ENCODE data around the gene KLHL26.

KLHL26 gene

DNA sequence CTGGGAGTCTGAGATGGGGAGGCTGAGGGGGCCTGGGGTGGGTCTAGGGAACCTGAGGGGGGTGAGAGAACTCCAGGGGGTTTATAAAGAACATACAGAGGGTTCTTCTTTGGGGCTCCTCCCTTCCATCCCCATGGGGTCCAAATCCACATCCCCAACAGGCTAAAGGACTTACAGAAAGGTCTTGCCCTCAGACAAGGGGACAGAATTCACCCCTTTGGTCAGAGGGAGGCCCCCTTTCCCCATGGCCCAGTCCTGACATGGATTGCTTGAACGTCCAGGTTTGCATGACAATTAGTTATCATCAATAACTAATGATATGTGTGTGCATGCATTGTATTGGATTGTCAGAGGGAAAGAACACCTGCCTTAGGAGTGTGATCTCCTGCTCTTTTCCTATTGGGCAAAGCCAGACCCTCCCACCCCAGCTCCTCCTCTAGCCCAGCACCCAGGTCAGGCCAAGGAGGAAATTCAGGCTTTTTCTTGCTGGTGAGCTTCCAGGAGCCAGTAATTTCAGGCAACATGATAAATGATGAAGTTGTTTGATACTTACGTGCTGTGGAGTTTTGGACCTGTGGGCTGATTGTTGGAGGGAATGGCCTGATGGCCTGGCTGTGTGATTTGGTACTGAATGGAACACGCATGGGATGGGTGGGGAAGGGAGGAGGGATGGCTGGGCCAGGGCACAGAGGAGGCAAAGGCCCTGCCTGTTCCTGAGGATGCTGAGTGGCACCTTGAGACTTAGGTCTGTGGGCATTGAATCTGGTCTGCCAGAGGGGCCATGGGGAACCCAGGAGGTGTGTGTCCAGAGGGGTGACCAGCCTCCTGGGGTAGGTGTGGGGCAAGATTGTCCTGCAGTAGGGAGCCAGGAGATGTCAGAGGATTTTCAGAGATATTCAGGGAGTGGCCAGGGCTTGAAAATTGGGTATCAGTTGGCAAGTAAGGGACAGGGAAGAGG lies 1.1 kb downstream of the KLHL26 start:
- intact Hi-C loops (cut with DNase I), result no loop called here
- DNase-seq, result peak in 20 of 42 donors; percentile 39 to 80 (median 58)

DNA sequence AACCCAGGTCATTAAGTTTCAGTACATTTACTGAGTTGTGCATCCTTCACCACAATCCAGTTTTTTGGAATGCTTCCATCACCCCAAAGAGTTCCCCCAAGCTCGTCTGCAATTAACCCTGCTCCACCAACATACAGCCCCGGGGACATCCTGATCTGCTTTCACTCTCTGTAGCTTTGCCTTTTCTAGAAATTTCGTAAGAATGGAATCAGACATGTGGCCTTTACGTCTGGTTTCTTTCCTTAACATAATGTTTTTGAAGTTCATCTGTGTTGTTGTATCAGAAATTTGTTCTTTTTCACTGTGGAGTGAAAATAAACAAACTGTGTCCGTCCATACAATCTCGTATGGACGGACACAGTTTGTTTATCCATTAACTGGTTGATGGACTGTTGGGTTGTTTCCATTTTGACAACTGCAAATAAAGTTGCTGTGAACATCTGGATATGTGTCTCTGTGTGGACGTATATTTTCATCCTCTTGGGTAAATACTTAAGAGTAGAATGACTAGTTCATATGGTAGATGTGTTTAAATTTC lies 2.9 kb downstream of the KLHL26 start:
- intact Hi-C loops (cut with DNase I), result no loop called here
- DNase-seq, result no peak

DNA sequence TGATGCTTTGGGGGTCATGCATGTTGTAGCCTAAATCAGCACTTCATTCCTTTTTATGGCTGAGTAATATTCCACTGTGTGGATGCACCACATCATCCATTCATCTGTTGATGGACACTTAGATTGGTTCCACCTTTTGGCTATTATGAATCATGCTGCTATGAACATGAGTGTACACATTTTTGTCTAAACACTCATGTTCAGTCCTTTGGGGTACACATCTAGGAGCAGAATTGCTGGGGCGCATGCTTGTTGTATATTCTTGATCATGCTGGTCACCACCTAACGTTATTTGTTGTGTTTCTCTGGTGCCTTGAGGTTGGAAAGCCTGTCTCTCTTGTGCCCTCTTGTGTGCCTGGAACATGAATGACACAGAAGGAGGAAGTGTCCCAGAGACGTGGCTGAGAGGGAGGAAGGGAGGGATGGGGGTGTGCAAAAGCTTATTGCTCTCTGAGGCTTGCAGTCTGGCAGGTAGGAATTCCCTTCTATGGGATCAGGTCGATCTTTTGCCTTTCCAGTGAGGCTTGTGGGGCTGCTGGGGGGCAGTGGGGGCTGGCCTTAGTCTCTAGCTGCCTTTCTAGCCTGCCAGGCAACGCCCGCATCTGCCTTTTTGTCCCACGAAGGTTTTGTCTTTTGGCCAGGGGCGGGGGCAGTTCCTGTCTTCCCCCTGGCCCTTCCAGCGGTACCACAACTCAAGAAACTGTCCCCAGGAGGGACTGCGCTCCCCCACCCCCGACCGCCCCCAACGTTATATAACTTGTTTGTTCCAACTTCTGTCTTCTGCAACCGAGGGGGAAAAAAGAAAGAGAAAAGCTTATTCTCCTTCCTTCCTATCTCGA lies 7.6 kb downstream of the KLHL26 start:
- peak in 38 of 42 donors; percentile 39 to 91 (median 66) for DNase-seq
- intact Hi-C loops (cut with DNase I), result no loop called here

DNA sequence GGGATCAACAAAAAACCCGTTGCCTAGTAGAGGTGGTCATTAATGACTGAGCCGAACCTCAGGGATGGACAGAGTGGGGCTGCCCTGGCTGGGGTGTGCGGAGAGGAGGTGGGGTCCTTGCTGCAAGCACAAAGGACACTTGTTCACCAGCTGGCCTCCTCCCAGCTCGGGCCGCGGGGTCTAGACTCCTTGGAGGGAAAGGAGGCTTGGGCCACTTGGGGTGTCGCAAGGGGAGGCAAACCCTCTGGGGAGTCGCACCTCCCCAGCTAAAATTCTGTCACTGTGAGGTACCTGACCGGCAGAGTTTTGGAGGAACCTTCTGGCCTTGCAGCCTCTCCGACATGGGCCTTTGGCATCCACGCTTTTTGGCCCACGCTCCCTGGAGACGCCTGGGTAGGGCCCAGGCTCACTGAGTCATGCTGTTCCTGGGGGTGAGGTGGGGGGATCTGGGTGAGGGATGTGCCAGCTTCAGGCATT lies 8.2 kb downstream of the KLHL26 start:
- intact Hi-C loops (cut with DNase I), result no loop called here
- peak; percentile 45 to 95 (median 80) for DNase-seq

DNA sequence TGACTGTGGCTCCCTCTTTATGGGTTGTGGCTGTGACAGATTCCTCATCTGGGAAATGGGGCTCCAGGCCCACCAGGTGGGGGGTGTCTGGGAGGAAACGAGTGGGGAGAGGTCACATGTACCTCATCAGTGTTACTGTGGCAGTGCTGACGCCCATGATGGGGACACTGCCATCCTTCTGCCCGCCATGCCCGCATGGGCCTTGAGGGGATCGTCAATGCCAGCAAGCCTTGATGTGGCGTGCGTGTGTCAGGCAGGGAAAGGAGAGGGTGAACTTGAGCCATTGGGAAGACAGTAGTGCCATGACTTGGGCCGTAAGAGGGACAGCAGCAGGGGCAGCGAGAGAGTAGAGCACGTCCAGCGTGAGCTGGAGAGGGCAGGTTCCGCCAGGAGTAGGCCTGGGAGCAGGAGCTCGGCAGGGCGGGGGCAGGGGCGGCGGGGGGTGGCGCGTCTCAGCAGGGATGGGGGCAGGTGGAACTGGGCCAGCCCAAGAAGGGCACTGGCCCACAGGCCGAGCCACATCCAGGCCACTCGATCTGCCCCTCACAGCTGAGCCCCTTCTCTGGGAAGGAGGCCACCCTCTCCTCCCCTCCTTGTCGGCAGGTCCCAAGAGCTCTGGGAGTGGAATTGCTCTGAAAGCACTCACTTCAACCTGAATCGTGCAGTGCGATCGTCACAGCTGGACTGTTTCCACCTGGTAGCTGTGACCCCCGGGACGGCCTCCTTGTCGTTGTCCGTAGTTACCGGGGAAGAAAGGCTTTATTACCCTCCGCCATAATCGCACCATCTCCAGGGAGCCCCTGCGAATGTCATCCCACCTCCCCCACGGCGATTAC lies 9.9 kb downstream of the KLHL26 start:
- no peak for DNase-seq
- intact Hi-C loops (cut with DNase I), result no loop called here

DNA sequence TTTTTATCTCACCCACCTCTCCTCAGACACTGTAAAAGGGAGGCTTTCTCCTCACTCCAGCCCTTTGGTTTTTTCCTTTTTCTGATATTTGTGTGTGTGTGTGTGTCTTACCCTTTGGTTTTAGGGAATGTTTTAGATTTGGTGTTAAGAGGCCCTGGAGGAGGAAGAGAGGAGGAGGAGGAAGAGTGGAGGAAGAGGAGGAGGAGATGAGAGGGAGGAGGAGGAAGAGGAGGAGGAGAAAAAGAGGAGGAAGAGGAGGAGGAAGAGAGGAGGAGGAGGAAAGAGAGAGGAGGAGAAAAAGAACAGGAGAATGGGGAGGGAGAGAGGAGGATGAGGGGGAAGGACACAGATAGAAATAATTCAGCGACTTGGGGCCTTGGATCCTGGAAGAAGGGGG lies 10.5 kb downstream of the KLHL26 start:
- intact Hi-C loops (cut with DNase I), result no loop called here
- no peak for DNase-seq

GRCh38 chr19:18647807-18648206 lies 11.0 kb downstream of the KLHL26 start:
- no peak for DNase-seq
- intact Hi-C loops (cut with DNase I), result no loop called here

DNA sequence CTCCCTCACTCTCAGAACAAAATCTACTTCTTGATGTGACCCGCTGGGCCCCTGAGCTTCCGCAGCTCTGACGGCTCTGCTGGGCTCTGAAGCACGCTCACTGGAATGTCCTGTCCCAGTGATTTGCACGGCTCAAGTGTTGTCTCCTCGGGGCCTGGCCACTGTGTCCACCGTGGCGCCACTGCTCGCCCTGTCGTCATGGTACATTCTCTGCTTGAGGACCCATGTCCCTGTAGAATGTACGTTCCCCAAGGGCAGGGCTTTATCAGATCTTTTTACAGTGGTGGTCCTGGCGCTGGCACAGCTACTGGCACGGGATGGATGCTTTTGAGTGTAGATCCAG lies 12.1 kb downstream of the KLHL26 start:
- intact Hi-C loops (cut with DNase I), result no loop called here
- no peak for DNase-seq

DNA sequence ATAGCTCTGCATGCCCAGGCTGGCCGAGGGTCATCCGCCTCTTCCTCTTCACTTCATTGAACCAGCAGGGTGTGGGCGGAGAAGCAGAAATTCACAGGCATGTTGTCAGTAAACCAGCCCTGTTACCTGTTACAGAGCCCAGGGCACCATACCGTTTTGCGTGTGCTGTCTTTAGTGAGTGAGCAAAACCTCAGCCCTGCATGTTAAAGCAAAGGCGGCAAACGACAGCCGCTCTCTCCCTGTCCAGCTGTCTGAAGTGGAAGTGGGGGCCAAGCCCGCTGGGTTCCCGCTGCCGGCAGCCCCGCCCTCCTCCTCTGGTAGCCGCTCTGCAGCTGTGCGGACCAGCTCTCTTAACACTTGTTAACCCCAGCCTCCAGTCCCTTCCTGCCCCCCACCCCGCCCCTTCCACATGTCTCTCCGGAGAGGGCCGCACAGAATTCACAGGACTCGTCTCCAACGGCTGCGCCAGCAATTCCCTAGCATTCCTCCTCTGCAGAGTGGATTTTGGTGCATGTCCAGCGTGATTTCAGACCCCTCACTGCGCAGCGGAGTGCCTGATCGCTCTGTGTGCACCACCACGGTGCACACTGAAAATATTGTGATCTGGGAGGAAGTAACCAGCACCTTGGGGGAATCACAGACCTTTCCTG lies 12.7 kb downstream of the KLHL26 start:
- intact Hi-C loops (cut with DNase I), result no loop called here
- DNase-seq, result peak in 41 of 42 donors; percentile 38 to 84 (median 71)

GRCh38 chr19:18650021-18650390 lies 13.2 kb downstream of the KLHL26 start:
- DNase-seq, result no peak
- intact Hi-C loops (cut with DNase I), result no loop called here

DNA sequence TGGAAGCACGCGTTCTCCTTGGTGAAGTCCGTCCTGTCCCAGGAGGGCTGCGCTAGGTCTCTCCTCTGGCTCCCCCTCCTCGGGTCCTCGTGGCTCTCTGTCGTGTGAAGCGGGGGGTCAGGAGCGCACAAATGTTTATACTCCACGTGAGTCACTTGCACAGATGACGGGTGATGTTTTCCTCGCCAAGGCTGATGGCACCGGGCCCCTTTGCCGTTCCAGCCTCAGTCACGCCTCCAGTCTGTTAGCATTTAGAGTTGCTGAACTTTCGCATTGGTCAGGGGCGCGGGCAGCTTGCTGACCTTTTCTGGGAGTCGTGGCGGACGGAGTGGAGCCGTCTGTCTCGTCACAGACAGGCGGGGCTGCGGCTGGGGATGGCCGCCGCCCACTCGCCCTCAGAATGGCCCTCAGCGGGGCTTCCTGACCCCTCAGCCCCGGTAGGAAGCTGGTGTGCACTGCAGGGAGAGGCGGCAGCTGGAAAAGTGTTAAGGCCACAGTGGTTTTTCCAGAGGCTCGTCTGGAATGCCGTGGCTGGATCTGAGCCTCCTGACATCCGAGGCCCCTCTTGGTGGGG lies 13.7 kb downstream of the KLHL26 start:
- intact Hi-C loops (cut with DNase I), result no loop called here
- DNase-seq, result no peak

DNA sequence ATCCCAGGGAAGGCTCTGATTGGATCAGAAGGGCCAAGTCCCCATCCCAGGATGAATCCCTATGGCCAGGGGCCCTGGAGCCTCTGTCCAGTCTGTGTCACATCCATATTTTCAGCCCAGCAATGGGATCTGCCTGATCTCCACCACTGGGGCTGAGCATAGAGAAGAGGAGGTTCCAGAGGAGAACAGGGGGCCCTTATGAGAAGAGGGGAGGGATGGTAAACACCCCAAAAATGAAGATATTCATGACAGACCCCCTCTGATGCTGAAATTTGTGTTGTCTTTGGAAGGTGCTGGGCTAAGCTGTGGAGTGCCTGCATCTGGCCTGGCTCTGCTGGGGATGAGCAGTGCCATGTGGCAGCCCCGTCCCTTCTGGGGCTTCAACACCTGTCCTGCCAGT lies 14.5 kb downstream of the KLHL26 start:
- DNase-seq, result no peak
- intact Hi-C loops (cut with DNase I), result no loop called here

DNA sequence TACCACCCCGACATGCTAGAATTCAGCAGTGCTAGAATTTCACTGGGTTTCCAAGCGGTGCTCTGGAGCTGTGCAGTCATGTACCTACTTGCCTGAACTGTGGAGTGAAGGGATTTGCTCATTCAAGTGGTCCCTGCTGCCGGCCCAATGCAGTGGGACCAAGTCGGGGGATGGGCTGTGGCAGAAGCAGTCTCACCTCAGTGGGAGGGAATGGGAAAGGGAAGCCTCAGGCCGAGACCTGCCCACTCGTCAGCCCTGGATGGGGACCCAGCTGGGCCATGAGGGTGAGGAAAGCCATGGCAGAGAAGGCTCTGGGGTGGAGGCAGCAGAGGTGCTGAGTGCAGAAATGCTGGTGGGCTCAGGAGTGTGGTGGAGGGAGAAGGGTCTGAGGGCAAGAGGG lies 14.9 kb downstream of the KLHL26 start:
- intact Hi-C loops (cut with DNase I), result no loop called here
- no peak for DNase-seq

DNA sequence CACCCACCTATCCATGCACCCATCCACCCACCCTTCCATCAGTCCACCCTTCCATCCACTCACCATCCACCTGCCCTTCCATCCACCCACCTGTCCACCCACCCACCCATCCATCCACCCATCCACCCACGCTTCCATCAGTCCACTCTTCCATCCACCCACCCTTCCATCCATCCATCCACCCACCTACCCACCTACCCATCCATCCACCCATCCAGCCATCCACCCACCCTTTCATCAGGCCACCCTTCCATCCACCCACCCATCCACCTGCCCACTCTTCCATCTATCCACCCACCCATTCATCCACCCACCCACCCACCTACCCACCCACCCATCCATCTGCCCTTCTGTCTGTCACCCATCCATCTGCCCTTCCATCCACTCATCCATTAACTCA lies 17.0 kb downstream of the KLHL26 start:
- intact Hi-C loops (cut with DNase I), result no loop called here
- DNase-seq, result no peak

DNA sequence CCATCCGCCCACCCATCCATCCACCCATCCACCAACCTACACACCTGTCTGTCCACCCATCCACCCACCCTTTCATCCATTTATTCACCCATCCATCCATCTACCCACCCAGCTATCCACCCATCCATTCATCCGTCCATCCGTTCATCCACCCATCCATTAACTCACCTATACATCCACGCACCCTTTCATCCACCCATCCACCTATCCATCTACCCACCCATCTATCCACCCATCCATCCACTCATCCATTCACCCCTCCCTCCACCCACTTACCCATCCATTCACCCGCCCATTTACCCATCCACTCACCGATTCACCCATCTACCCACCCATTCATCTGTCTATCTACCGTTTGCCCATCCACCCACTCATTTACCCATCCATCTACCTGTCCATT lies 17.6 kb downstream of the KLHL26 start:
- intact Hi-C loops (cut with DNase I), result no loop called here
- no peak for DNase-seq

DNA sequence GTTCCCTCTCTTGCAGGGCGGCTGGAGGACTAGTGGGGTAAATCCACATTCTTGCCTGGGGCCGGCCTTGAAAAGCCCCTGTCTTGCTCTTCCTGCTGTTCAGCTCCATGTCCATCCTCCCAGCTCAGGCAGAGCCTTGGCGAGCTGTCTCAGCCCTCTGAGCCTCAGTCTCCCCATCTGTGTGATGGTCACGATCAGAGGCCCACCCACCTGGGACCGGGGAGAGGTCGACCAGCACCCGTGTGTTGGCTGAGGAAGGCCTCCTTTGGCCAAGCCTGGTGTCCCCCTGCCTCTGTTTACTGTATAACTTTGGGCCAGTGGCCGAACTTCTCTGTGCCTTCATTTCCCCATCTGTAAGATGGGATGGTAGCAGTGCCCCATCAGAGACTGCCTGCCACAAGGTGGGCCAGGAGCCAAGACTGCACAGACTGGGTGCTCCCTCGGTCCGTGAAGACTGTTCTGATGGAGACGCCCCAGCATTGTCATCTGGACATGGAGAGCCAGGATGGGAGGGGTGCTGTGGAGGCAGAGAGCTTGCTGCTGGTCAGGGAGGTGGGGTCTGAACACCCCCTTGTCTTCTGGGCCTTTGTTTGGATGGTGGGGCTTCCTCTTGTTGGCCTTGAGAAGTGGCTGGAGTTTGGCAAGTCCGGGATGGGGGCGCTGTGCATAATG lies 18.5 kb downstream of the KLHL26 start:
- no peak for DNase-seq
- intact Hi-C loops (cut with DNase I), result no loop called here

GRCh38 chr19:18656337-18657086 lies 19.7 kb downstream of the KLHL26 start:
- no peak for DNase-seq
- intact Hi-C loops (cut with DNase I), result no loop called here
